IMR-90 (cell line): ENCODE measurements around the gene TADA2A. TPM values are rescaled to one million over a fixed set of nuclear protein-coding genes. Genes with fewer than 3 reads are reported as not detected.
A peak's percentile ranks its signal among the peaks of the same experiment; 100 is the strongest.
"Not testable (repeated sequence)": the region's sequence is repeated elsewhere in the genome, so short reads cannot be mapped to it uniquely, and the experiment has no call there.

Experiments
- ATAC-seq: fragments of 200-7000 bp; cut with Tn5 transposase; 2 replicates; pipeline ENCODE4 v1.9.1; 2020; ENCODE audit warnings: low read depth, mild to moderate bottlenecking, moderate library complexity
- BruUV-seq: library from RNA; stranded (reverse); fragments of 400-500 nt; replicated peaks from 2 replicates; lab custom pipeline; 2021; lab: Mats Ljungman, UMichigan
- CTCF ChIA-PET: fragments of 300-600 bp; formaldehyde crosslinking; extraction: SDS; loops from one replicate; lab custom pipeline; 2021; ENCODE audit warnings: antibody characterized with exemption; lab: Yijun Ruan, JAX
- POLR2A ChIA-PET: fragments of 300-600 bp; sonication (Branson Sonifier 250); formaldehyde crosslinking; loops from one replicate; lab custom pipeline; 2022; ENCODE audit warnings: antibody characterized with exemption; ENCODE audit not compliant: unreplicated experiment; lab: Charles Lee
- DNase-seq: peaks from one replicate; pipeline ENCODE4 v3.0.0; 2013
- H2AFZ ChIP-seq: replicated peaks from 2 replicates; pipeline ENCODE3; 2013; ENCODE audit warnings: low read length, mild to moderate bottlenecking; ENCODE audit not compliant: poor library complexity
- H2AK5ac ChIP-seq: 2 replicates; pipeline ENCODE4 v1.6.1; 2013; ENCODE audit warnings: low read depth, low read length, inconsistent platforms
- H2AK9ac ChIP-seq: replicated peaks from 2 replicates; pipeline ENCODE3; 2013; ENCODE audit warnings: mild to moderate bottlenecking, low read depth, low read length, moderate library complexity; ENCODE audit not compliant: poor library complexity
- H2BK120ac ChIP-seq: 2 replicates; pipeline ENCODE4 v1.6.1; 2013; ENCODE audit warnings: low read depth, low read length, inconsistent platforms
- H2BK15ac ChIP-seq: 3 replicates; pipeline ENCODE4 v1.6.1; 2013; ENCODE audit warnings: low read depth, low read length, inconsistent platforms
- H2BK20ac ChIP-seq: 2 replicates; pipeline ENCODE4 v1.6.1; 2013; ENCODE audit warnings: low read depth, mild to moderate bottlenecking, inconsistent platforms, low read length, moderate library complexity
- H2BK5ac ChIP-seq: 2 replicates; pipeline ENCODE4 v1.6.1; 2013; ENCODE audit warnings: mild to moderate bottlenecking, low read depth, low read length, inconsistent platforms; ENCODE audit not compliant: poor library complexity, severe bottlenecking
- H3K14ac ChIP-seq: replicated peaks from 2 replicates; pipeline ENCODE4 v1.6.1; 2013; ENCODE audit warnings: low read depth, low read length, inconsistent platforms
- H3K18ac ChIP-seq: 2 replicates; pipeline ENCODE4 v1.6.1; 2013; ENCODE audit warnings: low read depth, low read length, control low read depth
- H3K23ac ChIP-seq: 2 replicates; pipeline ENCODE4 v1.6.1; 2013; ENCODE audit warnings: low read depth, low read length, inconsistent platforms
- H3K27ac ChIP-seq: 2 replicates; pipeline ENCODE4 v1.5.1; 2013; ENCODE audit warnings: mild to moderate bottlenecking, control low read depth, low read length; ENCODE audit not compliant: insufficient read depth
- H3K27me3 ChIP-seq: 2 replicates; pipeline ENCODE4 v1.6.1; 2013; ENCODE audit warnings: low read length; ENCODE audit not compliant: control insufficient read depth, insufficient read depth
- H3K36me3 ChIP-seq: 2 replicates; pipeline ENCODE4 v1.6.1; 2013; ENCODE audit warnings: low read length, mixed read lengths; ENCODE audit not compliant: control insufficient read depth, insufficient read depth
- H3K4ac ChIP-seq: 2 replicates; pipeline ENCODE4 v1.6.1; 2013; ENCODE audit warnings: low read depth, low read length, inconsistent platforms
- H3K4me1 ChIP-seq: 2 replicates; pipeline ENCODE4 v1.6.1; 2013; ENCODE audit warnings: low read length, mixed read lengths; ENCODE audit not compliant: control insufficient read depth, insufficient read depth
- H3K4me2 ChIP-seq: 2 replicates; pipeline ENCODE4 v1.6.1; 2013; ENCODE audit warnings: low read depth, mild to moderate bottlenecking, control low read depth, low read length, moderate library complexity
- H3K4me3 ChIP-seq: 2 replicates; pipeline ENCODE4 v1.5.1; 2013; ENCODE audit warnings: low read depth, mild to moderate bottlenecking, control low read depth, low read length, moderate library complexity; ENCODE audit not compliant: insufficient read depth
- H3K56ac ChIP-seq: 2 replicates; pipeline ENCODE4 v1.6.1; 2013; ENCODE audit warnings: low read length, inconsistent platforms; ENCODE audit not compliant: insufficient read depth; ENCODE audit errors: extremely low read depth
- H3K79me1 ChIP-seq, 2 experiments: 2 replicates each; pipeline ENCODE4 v1.6.1; 2013; ENCODE audit warnings: low read length in 2 of 2, inconsistent platforms in 1 of 2, low read depth in 1 of 2
- H3K9ac ChIP-seq: 2 replicates; pipeline ENCODE4 v1.6.1; 2013; ENCODE audit warnings: low read depth, low read length, control low read depth
- H3K9me1 ChIP-seq: 2 replicates; pipeline ENCODE4 v1.6.1; 2013; ENCODE audit warnings: low read length, inconsistent platforms; ENCODE audit not compliant: insufficient read depth
- H3K9me3 ChIP-seq: 2 replicates; pipeline ENCODE4 v1.6.1; 2013; ENCODE audit warnings: low read length; ENCODE audit not compliant: control insufficient read depth, insufficient read depth
- H4K20me1 ChIP-seq: 2 replicates; pipeline ENCODE4 v1.6.1; 2013; ENCODE audit warnings: low read length, inconsistent platforms; ENCODE audit not compliant: insufficient read depth
- H4K5ac ChIP-seq: 2 replicates; pipeline ENCODE4 v1.6.1; 2013; ENCODE audit warnings: mild to moderate bottlenecking, low read depth, low read length, control low read depth
- H4K8ac ChIP-seq, 2 experiments: 2 replicates each; pipeline ENCODE4 v1.6.1; 2013; ENCODE audit warnings: low read depth in 2 of 2, low read length in 2 of 2, control low read depth in 1 of 2, inconsistent platforms in 1 of 2
- H4K91ac ChIP-seq: 2 replicates; pipeline ENCODE4 v1.6.1; 2013; ENCODE audit warnings: low read depth, low read length, inconsistent platforms; ENCODE audit not compliant: insufficient read depth
- BHLHE40 ChIP-seq: fragments of 150-350 bp; IDR thresholded peaks from 2 replicates; pipeline ENCODE4 v1.6.1; 2016; ENCODE audit warnings: mild to moderate bottlenecking, low read depth, low read length
- CTCF ChIP-seq: conservative IDR thresholded peaks from 2 replicates; pipeline ENCODE4 v1.5.1; 2012; ENCODE audit warnings: mild to moderate bottlenecking, low read depth, low read length, improper control_type of control experiment
- POLR2A ChIP-seq: IDR thresholded peaks from 2 replicates; pipeline ENCODE4 v1.6.1; 2012; ENCODE audit warnings: mild to moderate bottlenecking, low read depth, low read length
- USF2 ChIP-seq: fragments of 150-350 bp; IDR thresholded peaks from 2 replicates; pipeline ENCODE4 v1.6.1; 2017; ENCODE audit warnings: mild to moderate bottlenecking, antibody characterized with exemption, low read length, low read depth
- WGBS, 2 experiments: methylation state at CpG; one replicate each; pipeline versions ENCODE4 v1.1.5 to v1.1.7; 2013; ENCODE audit warnings: missing lambda C conversion rate in 2 of 2; ENCODE audit not compliant: insufficient read length in 1 of 2; ENCODE audit errors: extremely low coverage in 2 of 2; 5-methylcytosine and 5-hydroxymethylcytosine counted together
- dilution Hi-C: fragments of 300-500 bp; cut with HindIII; formaldehyde crosslinking; loops from one replicate; pipeline ENCODE4 v1.14.3; 2018; ENCODE audit warnings: low sequenced_read_pairs; ENCODE audit not compliant: unreplicated experiment
- in situ Hi-C: fragments of 300-500 bp; cut with MboI; formaldehyde crosslinking; loops from 3 replicates; pipeline ENCODE4 v1.14.3; 2019; ENCODE audit warnings: low sequenced_read_pairs, inconsistent platforms, mixed read lengths
- intact Hi-C: fragments of 100-400 bp; cut with micrococcal nuclease; formaldehyde crosslinking; loops from 2 replicates; pipeline ENCODE4 v1.10.0; 2022
- polyA plus RNA-seq, 3 experiments: library from polyadenylated mRNA; depleted of rRNA; stranded (reverse); fragments of >200 nt; gene quantifications; 2 replicates each; pipeline ENCODE4 v1.2.3, GENCODE V29; 2012; ENCODE audit warnings: low replicate concordance in 1 of 3
- total RNA-seq: library from RNA; depleted of rRNA; stranded (reverse); fragments of >200 nt; gene quantifications from 2 replicates; pipeline ENCODE4 v1.2.3, GENCODE V29; 2012

Gene TADA2A
- total and polyA plus RNA-seq, 2 of the 4 experiments (the other 2 are of a cell fraction): 13.1 to 19.7 TPM

- Histone ChIP-seq H2AK5ac (no peak overlapping the region), H3K27me3 (no peaks in the 10 kb centered on the region), H4K8ac (no peak overlapping the region), H3K4me2 (no peak overlapping the region), H3K23ac (no peak overlapping the region), H3K4me1 (peaks cover 2% of the 10 kb centered on the region; the same call in 1 of the 2 replicates), H2BK5ac (no peak overlapping the region), H4K20me1 (no peaks in the 10 kb centered on the region; the same call in 1 of the 2 replicates), H3K4me3 (no peak overlapping the region), H4K5ac (no peak overlapping the region), H3K4ac (no peak overlapping the region), H3K9me1 (peaks cover 12% of the 10 kb centered on the region), H3K9me3 (no peaks in the 10 kb centered on the region), H4K91ac (no peak overlapping the region), H3K14ac (no peak overlapping the region), H3K9ac (no peak overlapping the region), H2AK9ac (no peak overlapping the region), H3K56ac (no peak overlapping the region), H2BK20ac (no peak overlapping the region), H3K18ac (no peak overlapping the region), H3K27ac (no peak overlapping the region), H2BK120ac (no peak overlapping the region), H2AFZ (no peak overlapping the region), H3K79me1 (peaks cover 14 to 47% of the 10 kb centered on the region in 2 experiments), H3K36me3 (no peaks in the 10 kb centered on the region), H2BK15ac (no peak overlapping the region)
- DNase-seq (no peak), ATAC-seq (no peak)
- BruUV-seq: no TSS peak
- in situ Hi-C loops (no loop called here), intact Hi-C loops (no loop called here), dilution Hi-C loops (no loop called here)
- TF ChIP-seq POLR2A (no peak), USF2 (no peak), BHLHE40 (no peak), CTCF (no peak)
- POLR2A ChIA-PET: no interaction called here
- CTCF ChIA-PET: interaction anchor here (0.6 kb wide), 1 partner anchor 94 kb away, joined by 3 read pairs; no protein-coding TSS in a partner anchor
Observed at GRCh38 chr17:37400505-37400904, 6.2 kb upstream of the TADA2A start.

- H2BK15ac ChIP-seq, H3K9ac ChIP-seq, H3K23ac ChIP-seq, H2AK5ac ChIP-seq, ATAC-seq, H3K4me1 ChIP-seq, dilution Hi-C loops, H3K56ac ChIP-seq, H4K20me1 ChIP-seq, H3K4me3 ChIP-seq, BruUV-seq, H4K91ac ChIP-seq, H2BK120ac ChIP-seq, in situ Hi-C loops, H3K27me3 ChIP-seq, H3K9me3 ChIP-seq, H4K8ac ChIP-seq, H3K18ac ChIP-seq, H2AFZ ChIP-seq, DNase-seq, POLR2A ChIA-PET, H2AK9ac ChIP-seq, H4K5ac ChIP-seq, H3K14ac ChIP-seq, intact Hi-C loops, H2BK20ac ChIP-seq, H3K27ac ChIP-seq, H2BK5ac ChIP-seq, H3K4ac ChIP-seq, H3K36me3 ChIP-seq: not testable (repeated sequence)
- 70% methylated on average over 2 of the region's 14 CpGs; no CpG with 5 or more reads in 1 of the 2 experiments for WGBS, 2 experiments
- H3K9me1 ChIP-seq: peaks cover 12% of the 10 kb centered on the region
- CTCF ChIA-PET: interaction anchor here (1.6 kb wide), 1 partner anchor 32 kb away, joined by 5 read pairs; no protein-coding TSS in a partner anchor
- peak overlapping the region; percentile 100 for H3K4me2 ChIP-seq
- H3K79me1 ChIP-seq: peaks cover 37 to 80% of the 10 kb centered on the region in 2 experiments
Observed at GRCh38 chr17:37405522-37405921, 1.2 kb upstream of the TADA2A start.
